ENCODE measurements around the gene SORCS3. TPM values are rescaled to one million over a fixed set of nuclear protein-coding genes. Genes with fewer than 3 reads are reported as not detected.
A peak's percentile ranks its signal among the peaks of the same experiment; 100 is the strongest.

Gene SORCS3
- total RNA-seq, 1 donor from 2014 or later: 0.26 TPM

GRCh38 chr10:105269689-105270088 lies 628.6 kb downstream of the SORCS3 start:
- Histone ChIP-seq H3K4me1 (no peaks in the 10 kb centered on the region), H3F3A (ENCODE audit: low read depth) (no peaks in the 10 kb centered on the region), H3K27ac (no peak overlapping the region), H3K9ac (no peak overlapping the region), H3K36me3 (no peaks in the 10 kb centered on the region), H4K20me1 (ENCODE audit: low read depth) (no peaks in the 10 kb centered on the region), H3K4me2 (no peak overlapping the region), H2AFZ (replicated peaks) (no peak overlapping the region), H3K9me3 (ENCODE audit: low read depth) (no peaks in the 10 kb centered on the region), H3K79me2 (ENCODE audit: low read depth) (no peaks in the 10 kb centered on the region), H3K4me3 (no peak overlapping the region), H3K27me3 (no peaks in the 10 kb centered on the region)
- TF ChIP-seq, protein P1, sequence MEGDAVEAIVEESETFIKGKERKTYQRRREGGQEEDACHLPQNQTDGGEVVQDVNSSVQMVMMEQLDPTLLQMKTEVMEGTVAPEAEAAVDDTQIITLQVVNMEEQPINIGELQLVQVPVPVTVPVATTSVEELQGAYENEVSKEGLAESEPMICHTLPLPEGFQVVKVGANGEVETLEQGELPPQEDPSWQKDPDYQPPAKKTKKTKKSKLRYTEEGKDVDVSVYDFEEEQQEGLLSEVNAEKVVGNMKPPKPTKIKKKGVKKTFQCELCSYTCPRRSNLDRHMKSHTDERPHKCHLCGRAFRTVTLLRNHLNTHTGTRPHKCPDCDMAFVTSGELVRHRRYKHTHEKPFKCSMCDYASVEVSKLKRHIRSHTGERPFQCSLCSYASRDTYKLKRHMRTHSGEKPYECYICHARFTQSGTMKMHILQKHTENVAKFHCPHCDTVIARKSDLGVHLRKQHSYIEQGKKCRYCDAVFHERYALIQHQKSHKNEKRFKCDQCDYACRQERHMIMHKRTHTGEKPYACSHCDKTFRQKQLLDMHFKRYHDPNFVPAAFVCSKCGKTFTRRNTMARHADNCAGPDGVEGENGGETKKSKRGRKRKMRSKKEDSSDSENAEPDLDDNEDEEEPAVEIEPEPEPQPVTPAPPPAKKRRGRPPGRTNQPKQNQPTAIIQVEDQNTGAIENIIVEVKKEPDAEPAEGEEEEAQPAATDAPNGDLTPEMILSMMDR (IDR thresholded peaks at IDR 0.05): no peak
- TF ChIP-seq EZH2phosphoT487 (IDR thresholded peaks at IDR 0.05): no peak
- no peak for TF ChIP-seq EZH2 (IDR thresholded peaks at IDR 0.05)
- peaks cover 2% of the 10 kb centered on the region for H3K27me3 Mint-ChIP-seq (ENCODE audit: insufficient read depth, low read depth)
- H3K9me3 Mint-ChIP-seq: no peaks in the 10 kb centered on the region
- H3K27ac Mint-ChIP-seq: no peak overlapping the region
- no peak for DNase-seq (ENCODE audit: low spot score)
- H3K4me1 Mint-ChIP-seq: no peaks in the 10 kb centered on the region
- no peaks in the 10 kb centered on the region for H3K36me3 Mint-ChIP-seq
- no peak overlapping the region for H3K4me3 Mint-ChIP-seq

GRCh38 chr10:105274556-105275070 lies 633.5 kb downstream of the SORCS3 start:
- no peaks in the 10 kb centered on the region for H3K9me3 Mint-ChIP-seq
- no peak overlapping the region for H3K4me2 ChIP-seq
- H3F3A ChIP-seq (ENCODE audit: low read depth): no peaks in the 10 kb centered on the region
- H3K27me3 Mint-ChIP-seq (ENCODE audit: insufficient read depth, low read depth): no peaks in the 10 kb centered on the region
- TF ChIP-seq EZH2 (IDR thresholded peaks at IDR 0.05) (no peak), EZH2phosphoT487 (IDR thresholded peaks at IDR 0.05) (no peak)
- TF ChIP-seq, protein P1 (IDR thresholded peaks at IDR 0.05): no peak
- H3K27ac Mint-ChIP-seq: no peak overlapping the region
- no peaks in the 10 kb centered on the region for H3K4me1 ChIP-seq
- H3K4me1 Mint-ChIP-seq: no peaks in the 10 kb centered on the region
- no peaks in the 10 kb centered on the region for H3K9me3 ChIP-seq (ENCODE audit: low read depth)
- no peak overlapping the region for H3K27ac ChIP-seq
- no peaks in the 10 kb centered on the region for H3K36me3 ChIP-seq
- no peak overlapping the region for H3K4me3 Mint-ChIP-seq
- H3K36me3 Mint-ChIP-seq: no peaks in the 10 kb centered on the region
- H3K27me3 ChIP-seq: no peaks in the 10 kb centered on the region
- no peak for DNase-seq (ENCODE audit: low spot score)
- H4K20me1 ChIP-seq (ENCODE audit: low read depth): no peaks in the 10 kb centered on the region
- no peak overlapping the region for H3K9ac ChIP-seq
- no peak overlapping the region for H3K4me3 ChIP-seq
- no peak overlapping the region for H2AFZ ChIP-seq (replicated peaks)
- no peaks in the 10 kb centered on the region for H3K79me2 ChIP-seq (ENCODE audit: low read depth)

GRCh38 chr10:105278439-105278838 lies 637.3 kb downstream of the SORCS3 start:
- H3K4me1 ChIP-seq: no peaks in the 10 kb centered on the region
- no peaks in the 10 kb centered on the region for H3K27me3 ChIP-seq
- Mint-ChIP-seq H3K36me3 (no peaks in the 10 kb centered on the region), H3K27ac (no peak overlapping the region), H3K27me3 (ENCODE audit: insufficient read depth, low read depth) (no peaks in the 10 kb centered on the region), H3K4me3 (no peak overlapping the region), H3K4me1 (no peaks in the 10 kb centered on the region), H3K9me3 (no peaks in the 10 kb centered on the region)
- no peaks in the 10 kb centered on the region for H3K36me3 ChIP-seq
- no peak overlapping the region for H3K9ac ChIP-seq
- H3K4me3 ChIP-seq: no peak overlapping the region
- no peak overlapping the region for H3K4me2 ChIP-seq
- H3F3A ChIP-seq (ENCODE audit: low read depth): no peaks in the 10 kb centered on the region
- no peaks in the 10 kb centered on the region for H3K79me2 ChIP-seq (ENCODE audit: low read depth)
- H3K9me3 ChIP-seq (ENCODE audit: low read depth): no peaks in the 10 kb centered on the region
- peak; percentile 20 for DNase-seq (ENCODE audit: low spot score)
- no peak overlapping the region for H3K27ac ChIP-seq
- TF ChIP-seq EZH2 (IDR thresholded peaks at IDR 0.05) (no peak), EZH2phosphoT487 (IDR thresholded peaks at IDR 0.05) (no peak)
- TF ChIP-seq, protein P1 (IDR thresholded peaks at IDR 0.05): no peak
- no peak overlapping the region for H2AFZ ChIP-seq (replicated peaks)
- H4K20me1 ChIP-seq (ENCODE audit: low read depth): no peaks in the 10 kb centered on the region

Measured in neural progenitor cell (in vitro differentiated cells).